Left forelimb (tissue), 1 donor: ENCODE data around the gene ARHGAP1.
"Not testable (repeated sequence)": the region's sequence is repeated elsewhere in the genome, so short reads cannot be mapped to it uniquely, and the experiment has no call there.

Experiments
- DNase-seq: peaks from one replicate; pipeline ENCODE4 v3.0.0-alpha.2; 2018; ENCODE audit warnings: low spot score

ARHGAP1 gene

DNA sequence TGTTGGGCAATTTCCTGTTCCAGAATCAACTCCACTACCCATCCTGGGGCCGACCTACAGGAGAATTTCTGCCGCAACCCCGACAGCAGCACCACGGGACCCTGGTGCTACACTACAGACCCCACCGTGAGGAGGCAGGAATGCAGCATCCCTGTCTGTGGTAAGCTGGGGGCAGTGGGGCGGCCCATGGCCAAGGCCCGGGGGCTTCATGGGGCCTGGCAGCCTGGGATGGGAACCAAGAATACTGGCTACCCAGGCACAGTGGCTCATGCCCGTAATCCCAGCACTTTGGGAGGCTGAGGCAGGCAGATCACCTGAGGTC, 22.9 kb upstream of the ARHGAP1 start:
- DNase-seq = no peak

DNA sequence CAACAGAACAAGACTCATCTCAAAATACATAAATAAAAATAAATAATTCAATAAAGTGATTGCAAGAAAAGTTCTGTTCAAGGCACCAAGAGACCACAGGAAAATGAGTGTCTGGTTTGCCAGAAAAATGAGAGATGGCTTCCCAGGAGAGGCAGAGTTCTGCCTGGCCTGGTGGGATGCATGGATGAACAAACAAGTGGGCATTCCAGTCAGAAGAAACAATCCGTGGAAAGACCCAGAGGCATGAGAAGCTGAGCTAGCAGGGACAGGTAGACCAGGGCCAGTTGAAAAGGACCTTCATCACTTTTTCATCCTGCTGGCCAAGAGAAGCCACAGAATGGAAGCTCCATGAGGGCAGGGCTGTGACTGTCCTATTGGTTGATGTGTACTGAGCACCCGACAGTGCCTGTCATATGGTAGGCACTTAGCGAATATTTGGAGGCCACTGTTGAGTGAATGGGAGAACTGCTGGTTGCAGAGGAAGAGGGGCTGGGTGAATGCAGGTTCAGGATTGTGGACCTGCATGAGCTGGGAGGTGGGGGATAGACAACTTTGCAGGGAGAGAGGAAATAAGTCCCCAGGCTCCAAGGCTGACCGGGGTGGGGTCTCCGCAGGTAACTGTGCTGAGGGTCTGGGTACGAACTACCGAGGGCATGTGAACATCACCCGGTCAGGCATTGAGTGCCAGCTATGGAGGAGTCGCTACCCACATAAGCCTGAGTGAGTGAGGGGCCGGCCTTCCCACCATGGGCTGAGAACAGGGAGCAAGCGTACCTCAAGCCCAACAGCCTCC, 22.3 kb upstream of the ARHGAP1 start:
- no peak for DNase-seq

DNA sequence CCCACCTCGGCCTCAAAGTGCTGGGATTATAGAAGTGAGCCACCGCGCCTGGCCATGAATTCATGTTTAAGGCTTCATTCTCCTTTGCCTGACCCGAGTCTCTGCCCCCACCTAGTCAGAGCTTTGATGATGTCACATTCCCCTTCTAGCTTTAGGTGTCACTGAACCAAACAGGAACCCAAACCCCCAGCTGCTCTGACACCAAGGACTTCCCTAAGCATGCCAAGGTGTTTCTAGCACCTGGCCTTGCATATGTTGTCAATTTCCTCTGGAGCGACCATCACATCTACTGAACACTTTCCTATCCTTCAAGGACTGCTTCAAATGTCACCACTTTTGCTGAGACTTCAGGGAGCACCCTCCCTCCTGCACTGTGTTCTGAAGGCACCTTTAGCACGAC, 20.9 kb upstream of the ARHGAP1 start:
- no peak for DNase-seq

DNA sequence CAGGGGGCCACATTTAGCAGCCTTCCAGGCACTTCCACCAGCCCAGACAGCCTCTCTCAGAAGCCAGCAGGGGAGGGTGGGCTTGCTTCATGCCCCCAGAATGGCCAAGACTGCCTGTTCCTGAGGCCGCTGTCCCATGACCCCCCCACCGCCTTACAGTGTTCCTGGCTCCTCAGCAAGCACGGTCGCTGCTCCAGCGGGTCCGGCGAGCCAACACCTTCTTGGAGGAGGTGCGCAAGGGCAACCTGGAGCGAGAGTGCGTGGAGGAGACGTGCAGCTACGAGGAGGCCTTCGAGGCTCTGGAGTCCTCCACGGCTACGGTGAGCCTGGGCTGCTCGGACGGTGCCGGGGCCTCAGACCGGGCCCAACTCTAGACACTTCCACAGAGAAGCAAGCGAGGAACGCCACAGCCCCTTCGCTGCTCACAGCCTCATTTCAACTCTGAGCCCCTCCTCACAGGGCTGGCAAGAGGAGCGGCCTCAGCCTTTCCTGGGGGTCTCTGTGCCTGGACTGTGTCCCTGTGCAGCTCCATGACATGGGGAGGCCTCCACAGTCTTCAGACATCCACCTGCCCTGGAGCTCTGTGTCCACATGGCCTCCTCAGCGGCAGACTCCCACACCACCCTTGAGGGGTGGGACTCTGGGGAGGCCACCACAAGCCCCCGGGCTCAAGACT, 19.3 kb upstream of the ARHGAP1 start:
- DNase-seq = no peak

DNA sequence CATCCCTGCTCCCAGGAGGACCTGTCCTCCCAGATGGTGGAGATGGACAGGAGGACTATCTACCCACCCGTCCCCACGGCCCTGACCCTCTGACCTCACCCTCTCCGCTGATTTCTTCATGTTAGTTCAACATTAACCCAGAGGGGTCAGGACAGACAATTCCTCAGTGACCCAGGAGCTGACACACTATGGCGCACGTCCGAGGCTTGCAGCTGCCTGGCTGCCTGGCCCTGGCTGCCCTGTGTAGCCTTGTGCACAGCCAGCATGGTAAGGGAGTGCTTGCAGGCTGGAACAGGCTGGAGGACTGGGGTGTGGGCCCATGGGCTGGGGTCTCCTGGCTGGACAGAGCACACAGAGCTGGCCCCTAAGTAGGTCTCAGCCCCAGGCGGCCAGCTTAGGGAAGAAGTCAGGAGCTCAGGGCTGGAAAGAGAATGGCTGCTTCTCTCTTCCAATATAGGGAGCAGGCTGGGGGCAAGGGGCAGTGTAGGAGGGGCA, 18.7 kb upstream of the ARHGAP1 start, which contains the start of gene F2:
TSS of gene F2 (plus strand) at position 166 of the 495 bp plus-strand sequence. CDS start at position 189, 23 bp downstream.
- no peak for DNase-seq

DNA sequence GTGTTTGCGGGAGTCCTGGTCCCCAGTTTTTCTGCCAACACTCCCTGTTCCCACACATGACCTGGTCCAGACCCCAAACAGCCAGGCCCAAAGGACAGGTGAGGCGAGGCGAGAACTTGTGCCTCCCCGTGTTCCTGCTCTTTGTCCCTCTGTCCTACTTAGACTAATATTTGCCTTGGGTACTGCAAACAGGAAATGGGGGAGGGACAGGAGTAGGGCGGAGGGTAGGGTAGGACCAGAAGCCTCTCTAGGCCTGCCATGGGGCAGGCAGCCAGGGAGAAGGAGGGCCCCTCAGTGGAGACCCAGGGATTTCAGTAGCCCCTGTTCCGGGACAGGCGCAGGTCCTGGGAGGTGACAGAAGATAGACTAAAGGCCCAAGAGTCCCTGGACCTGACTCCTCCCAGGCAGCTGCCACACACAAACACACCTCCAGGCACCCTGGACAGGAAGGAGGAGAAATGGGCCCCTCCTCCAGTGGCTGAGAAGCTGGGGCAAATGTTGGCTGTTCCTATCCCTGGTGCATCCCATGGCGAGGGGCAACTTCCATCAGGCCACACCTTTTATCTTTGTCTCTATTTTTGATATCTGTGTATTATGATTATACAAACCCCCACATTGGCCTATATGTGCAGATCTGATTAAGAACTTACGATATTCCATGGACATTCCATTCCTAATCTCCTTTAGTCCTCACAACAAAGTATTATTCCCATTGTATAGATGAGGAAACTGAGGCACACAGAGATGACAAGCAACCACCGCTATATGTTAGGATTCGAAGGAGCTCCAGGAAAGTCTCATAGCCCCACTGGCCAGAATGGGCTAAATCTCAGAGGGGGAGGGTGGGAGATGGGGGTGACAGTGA, 18.0 kb upstream of the ARHGAP1 start:
- DNase-seq = no peak

DNA sequence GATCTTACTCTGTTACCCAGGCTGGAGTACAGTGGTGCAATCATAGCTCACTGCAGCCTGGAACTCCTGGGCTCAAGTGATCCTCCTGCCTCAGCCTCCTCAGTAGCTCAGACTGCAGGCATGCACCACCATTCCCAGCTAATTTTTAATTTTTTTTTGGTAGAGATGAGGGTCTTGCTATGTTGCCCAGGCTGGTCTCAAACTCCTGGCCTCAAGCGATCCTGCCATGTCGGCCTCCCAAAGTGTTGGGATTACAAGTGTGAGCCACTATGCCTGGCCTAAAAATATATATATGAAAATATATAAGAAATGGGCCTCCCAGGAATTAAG, 17.4 kb upstream of the ARHGAP1 start:
- not testable (repeated sequence) for DNase-seq

DNA sequence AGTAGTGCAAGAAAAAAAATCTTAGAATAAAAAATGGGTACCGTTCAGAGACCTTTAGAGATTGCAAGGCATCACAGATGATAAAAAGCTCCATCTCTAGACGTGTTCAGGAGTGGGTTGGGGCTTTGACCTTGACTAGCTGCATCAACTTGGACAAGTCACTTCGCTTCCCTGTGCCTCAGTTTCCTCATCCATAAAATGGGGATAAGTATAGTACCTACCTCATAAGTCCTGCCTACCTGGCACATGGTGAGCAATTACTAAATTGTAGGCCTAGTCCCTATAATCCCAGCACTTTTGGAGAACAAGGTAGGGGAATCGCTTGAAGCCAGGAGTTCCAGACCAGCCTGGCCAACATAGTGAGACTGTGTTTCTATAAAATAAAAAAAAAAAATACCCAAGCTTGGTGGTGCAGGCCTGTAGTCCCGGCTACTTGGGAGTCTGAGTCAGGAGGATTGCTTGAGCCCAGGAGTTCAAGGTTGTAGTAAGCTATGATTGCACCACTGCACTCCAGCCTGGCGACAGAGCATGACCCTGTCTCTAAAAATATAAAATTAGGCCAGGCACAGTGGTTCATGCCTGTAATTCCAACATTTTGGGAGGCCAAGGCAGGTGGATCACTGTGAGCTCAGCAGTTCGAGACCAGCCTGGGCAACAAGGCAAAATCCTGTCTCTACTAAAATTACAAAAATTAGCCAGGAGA, 12.6 kb upstream of the ARHGAP1 start:
- DNase-seq = no peak

DNA sequence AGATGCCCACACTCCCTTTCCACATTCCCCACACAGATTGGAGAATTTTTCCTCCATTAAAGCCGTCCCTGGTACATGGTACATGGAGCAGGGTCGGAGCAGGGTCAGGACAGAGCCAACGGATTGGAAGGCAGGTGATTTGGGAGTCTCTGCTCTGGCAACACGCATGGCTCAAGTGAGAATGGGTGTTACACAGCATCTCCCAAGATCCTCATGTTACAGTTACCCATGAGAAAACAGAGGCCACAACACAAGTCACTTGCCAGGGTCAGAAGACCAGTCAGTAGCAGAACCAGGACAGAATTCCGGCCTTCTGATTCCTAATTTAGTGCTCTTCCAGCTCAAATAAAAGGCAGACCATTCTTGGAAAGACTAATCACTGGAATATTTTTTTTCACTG, 10.9 kb upstream of the ARHGAP1 start:
- DNase-seq = no peak

DNA sequence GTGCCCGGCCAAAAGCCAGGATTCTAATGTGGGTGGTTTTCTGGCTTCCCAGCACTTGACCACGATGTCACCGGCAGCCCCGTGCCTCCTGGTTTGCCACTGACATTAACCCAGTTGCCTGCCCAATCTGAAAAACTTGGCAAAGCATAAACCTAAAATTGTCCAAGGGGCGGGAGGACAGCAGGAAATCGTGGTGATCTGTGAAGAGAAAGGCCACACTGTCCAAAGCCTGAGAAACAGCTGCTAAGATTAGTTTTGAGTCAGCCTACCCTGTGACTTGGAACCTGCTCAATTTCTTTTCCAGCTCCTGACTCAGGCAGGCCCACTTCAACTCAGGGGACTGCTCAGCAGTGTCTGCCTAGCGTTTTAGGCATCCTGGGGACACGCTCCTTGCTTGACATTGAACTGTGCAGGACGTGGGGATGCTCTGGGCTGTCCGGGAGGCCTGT, 10.4 kb upstream of the ARHGAP1 start:
- DNase-seq = no peak

DNA sequence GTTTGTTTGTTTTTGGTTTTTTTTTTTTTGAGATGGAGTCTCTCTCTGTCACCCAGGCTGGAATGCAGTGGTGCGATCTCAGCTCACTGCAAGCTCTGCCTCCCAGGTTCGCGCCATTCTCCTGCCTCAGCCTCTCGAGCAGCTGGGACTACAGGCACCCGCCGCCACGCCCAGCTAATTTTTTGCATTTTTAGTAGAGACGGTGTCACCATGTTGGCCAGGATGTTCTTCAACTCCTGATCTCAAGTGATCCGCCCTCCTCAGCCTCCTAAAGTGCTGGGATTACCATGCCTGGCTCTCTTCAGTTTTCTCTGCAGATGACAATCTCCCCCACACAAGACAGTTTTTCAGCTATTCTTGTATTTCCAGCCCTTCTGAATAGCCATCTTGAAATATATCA, 8.9 kb upstream of the ARHGAP1 start:
- not testable (repeated sequence) for DNase-seq

DNA sequence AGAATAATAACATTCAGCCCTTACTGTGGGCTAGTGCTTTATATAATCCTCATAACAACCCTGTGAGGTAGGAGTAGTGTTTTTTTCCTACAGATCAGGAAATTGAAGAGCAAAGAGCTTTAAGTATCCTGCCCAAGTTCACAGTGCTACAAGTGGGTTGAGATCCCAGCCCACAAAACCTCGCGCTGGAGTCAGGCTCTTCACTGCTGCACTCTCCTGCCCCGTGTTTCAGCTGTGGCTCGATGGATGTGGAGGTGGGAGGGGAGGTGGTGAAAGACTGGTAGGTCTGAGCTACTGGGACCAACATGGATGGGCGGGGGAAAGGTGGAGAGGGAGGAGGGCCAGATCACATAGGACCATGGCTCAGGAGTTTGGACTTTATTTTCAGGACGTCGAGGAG, 6.5 kb upstream of the ARHGAP1 start:
- no peak for DNase-seq

DNA sequence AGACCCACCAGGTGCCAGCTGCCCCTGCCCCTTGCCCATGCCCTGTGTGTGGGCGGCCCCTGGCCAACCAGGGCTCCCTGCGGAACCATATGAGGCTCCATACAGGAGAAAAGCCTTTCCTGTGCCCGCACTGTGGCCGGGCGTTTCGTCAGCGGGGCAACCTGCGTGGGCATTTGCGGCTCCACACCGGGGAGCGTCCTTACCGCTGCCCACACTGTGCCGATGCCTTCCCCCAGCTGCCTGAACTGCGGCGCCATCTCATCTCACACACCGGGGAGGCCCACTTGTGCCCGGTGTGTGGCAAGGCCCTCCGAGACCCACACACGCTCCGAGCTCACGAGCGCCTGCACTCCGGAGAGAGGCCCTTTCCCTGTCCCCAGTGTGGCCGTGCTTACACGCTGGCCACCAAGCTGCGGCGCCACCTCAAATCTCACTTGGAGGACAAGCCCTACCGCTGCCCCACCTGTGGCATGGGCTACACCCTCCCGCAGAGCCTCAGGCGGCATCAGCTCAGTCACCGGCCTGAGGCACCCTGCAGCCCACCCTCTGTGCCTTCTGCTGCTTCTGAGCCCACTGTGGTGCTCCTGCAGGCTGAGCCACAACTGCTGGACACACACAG, 4.8 kb upstream of the ARHGAP1 start:
- DNase-seq = no peak

DNA sequence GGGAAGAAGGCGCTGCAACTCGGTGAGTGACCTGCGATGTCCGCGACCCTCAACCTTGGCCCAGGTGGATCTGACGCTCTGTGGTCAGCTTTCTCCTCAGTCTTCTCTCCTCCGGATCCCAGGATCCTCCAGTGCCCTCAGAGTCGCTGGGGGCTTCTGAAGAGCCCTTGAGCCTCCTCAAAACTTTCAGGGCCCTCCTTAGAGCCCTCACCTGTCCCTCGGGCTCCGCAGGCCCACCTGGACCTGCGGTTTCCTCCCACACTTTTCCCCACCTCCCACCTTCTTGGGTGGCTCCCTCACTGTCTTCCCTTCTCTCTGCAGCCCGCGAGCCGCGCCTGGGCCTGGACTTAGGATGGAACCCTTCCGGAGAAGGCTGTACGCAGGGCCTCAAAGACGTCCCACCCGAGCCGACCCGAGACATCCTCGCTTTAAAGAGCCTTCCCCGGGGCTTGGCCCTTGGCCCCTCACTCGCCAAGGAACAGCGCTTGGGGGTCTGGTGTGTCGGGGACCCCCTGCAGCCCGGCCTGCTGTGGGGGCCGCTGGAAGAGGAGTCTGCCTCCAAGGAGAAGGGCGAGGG, 747 bp upstream of the ARHGAP1 start:
- DNase-seq = no peak

DNA sequence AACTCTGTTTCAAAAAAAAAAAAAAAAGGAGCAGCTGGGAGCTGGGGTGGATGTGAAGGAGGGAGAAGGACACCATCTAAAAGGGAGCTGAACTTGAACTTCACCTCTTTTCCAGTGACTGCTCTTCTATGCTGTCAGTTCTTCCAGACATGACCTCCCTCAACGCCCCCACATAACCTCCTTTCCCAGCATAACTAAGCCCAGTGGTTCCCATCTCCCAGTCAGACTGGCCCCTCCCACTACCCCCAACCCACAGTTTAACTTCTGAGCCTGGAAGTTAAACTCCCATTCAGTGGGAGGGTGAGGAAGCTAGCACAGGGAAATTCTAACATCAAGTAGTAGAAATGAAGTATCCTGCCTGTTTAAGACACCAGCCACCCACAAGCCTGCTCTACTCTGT, 1.8 kb downstream of the ARHGAP1 start:
- no peak for DNase-seq

DNA sequence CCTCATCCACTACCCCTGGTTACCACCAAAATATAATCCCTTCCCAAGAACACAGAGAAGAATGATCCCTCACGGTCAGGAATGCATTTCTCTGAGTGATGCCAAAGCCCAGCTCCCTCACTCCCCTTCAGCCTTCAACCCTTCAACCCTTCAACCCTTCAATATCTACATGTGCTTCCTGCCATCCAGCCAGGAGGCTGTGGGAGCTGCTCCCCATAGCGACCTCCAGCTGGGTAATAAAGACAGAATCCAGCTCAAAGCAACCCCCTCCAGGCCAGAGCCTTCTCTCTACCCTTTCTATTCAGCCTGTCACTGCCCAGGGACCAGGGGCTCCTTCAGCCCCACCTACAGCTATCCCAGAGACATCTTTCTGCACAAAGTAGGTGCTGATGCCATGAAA, 2.7 kb downstream of the ARHGAP1 start:
- no peak for DNase-seq

DNA sequence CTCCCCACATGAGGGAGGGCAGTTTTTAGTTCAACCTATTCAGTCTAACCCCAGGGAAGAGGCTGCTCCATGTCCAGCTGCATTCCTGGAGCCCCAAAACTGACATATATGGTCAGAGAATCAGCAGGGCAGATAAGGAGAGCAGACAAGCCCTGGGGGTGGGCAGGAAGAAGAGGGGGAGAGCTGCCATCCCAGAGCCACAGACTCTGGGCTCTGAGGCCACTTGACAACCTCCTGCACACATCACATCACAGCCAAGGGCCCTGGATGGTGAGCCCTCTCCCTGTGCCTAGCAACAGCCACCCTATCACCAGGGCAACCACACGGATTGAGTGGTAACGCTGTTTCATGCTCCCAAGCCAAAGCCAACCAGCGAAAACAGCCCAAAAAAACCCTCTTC, 3.1 kb downstream of the ARHGAP1 start:
- no peak for DNase-seq

DNA sequence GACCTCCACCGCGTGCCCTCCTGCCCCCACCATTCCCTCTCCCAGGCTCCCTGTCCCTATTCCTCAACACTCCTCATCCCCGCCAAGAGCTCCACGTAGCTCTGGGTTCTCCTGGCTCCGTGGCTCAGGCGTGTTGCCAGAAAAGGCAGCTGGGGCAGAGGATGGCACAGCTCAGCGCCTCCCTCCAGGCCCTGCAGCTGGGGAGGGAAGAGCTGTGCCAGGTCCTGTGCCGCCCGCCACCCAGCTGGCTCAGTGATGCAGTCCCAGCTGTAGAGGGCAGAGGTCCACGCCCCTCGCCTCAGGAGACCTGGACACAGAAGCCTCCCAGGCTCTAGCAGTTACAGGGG, 4.2 kb downstream of the ARHGAP1 start:
- DNase-seq = peak; percentile 78

DNA sequence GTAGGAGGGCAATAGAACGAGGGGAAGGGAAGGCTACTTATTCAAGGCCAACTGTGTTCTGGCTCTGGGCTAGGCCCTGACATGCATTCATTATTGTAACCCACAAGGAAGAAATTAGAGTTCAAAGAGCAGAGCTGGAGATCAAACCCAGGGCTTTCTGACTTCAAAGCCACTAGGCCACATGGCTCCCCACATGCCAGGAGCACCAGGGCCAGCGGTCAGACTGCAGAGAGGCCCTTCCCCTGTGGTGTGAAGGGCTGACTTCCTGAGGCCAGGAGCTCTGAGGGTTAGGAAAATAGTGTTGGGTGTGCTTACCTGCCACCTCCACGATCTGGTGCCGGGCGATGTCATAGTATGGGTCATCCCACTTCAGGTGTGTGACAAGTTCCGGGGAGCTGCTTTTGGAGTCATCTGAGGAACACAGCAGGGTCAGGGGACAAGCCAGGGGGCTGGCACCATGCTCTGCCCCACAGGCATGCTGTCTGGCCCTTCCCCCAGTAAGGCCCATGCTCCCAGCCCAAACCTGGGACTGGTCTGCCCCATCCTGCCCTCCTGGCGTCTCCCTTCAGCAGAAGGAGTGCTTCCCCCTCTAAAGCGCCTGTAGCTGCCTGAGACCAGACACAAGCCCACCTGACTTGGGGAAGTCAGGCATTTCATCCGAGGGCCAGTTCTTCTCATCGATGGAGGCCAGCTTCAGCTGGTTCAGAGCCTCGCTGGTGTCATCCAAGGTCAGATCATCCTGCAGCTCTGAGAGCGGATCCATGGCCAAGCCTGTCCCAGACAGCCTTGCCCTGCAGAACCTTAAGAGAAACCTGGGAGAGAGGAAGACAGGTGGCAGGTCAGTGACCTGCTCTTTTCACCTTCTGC, 4.8 kb downstream of the ARHGAP1 start:
- DNase-seq = no peak

DNA sequence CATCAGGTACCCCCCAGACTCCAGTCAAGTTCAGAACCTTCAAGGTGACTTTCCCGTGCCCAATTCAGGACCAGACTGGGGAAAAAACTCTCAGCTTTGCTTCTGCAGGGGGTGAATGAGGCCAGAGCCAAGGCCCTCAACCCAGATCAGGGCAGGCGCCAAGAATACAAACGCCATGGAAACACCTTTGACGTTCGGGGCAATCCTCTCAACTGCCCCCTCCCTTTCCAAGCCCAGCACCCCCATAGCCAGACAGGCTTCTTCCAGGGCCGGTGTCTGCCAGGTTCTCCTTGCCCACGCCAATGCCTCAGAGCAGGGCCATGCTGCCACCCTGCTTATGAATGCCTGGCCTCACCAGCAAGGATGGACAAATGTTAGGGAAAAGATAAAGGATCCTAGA, 5.8 kb downstream of the ARHGAP1 start:
- no peak for DNase-seq
